SK-N-SH (cell line): Measurements from ENCODE around the gene MVD. TPM values are rescaled to one million over a fixed set of nuclear protein-coding genes. Genes with fewer than 3 reads are reported as not detected.

Experiments used
- CTCF ChIA-PET: fragments of 300-600, 350-600 bp; formaldehyde crosslinking; extraction: SDS; loops from one replicate; lab custom pipeline; 2021; lab: Yijun Ruan, JAX
- POLR2A ChIA-PET: fragments of 350-600 bp; sonication (Branson Sonifier 250); formaldehyde crosslinking; extraction: SDS; loops from one replicate; lab custom pipeline; 2020; ENCODE audit warnings: antibody characterized with exemption, inconsistent platforms; lab: Yijun Ruan, JAX
- DNase-seq: peaks from one replicate; pipeline ENCODE4 v3.0.0; 2012
- H2AFZ ChIP-seq: fragments of 200-600 bp; sonication (generic); 2 replicates; pipeline ENCODE4 v1.8.1; 2016; ENCODE audit warnings: antibody characterized with exemption, mild to moderate bottlenecking, low read depth
- H3F3A ChIP-seq: fragments of 200-600 bp; sonication (generic); replicated peaks from 2 replicates; pipeline ENCODE3; 2016; ENCODE audit warnings: antibody characterized with exemption, mild to moderate bottlenecking; ENCODE audit not compliant: insufficient read depth
- H3K27ac ChIP-seq, 2 experiments: fragments of 200-500 bp in 1 of 2; fragments of 200-600 bp in 1 of 2; sonication (Bioruptor generic) in 1 of 2; sonication (generic), shearing (Covaris generic) in 1 of 2; 2 replicates each; pipeline versions ENCODE4 v1.5.1 to v1.6.1; 2014 to 2016; ENCODE audit warnings: low read depth in 2 of 2, inconsistent platforms in 1 of 2, low read length in 1 of 2, mild to moderate bottlenecking in 1 of 2, mixed read lengths in 1 of 2
- H3K27me3 ChIP-seq: fragments of 200-600 bp; sonication (generic), shearing (Covaris generic); 2 replicates; pipeline ENCODE4 v1.6.1; 2016; ENCODE audit warnings: mixed run types; ENCODE audit not compliant: insufficient read depth
- H3K36me3 ChIP-seq, 2 experiments: fragments of 200-500 bp in 1 of 2; fragments of 200-600 bp in 1 of 2; sonication (Bioruptor generic) in 1 of 2; sonication (generic) in 1 of 2; replicated peaks in 1 of 2; 2 replicates each; pipeline versions ENCODE3 to v1.5.1; 2014 to 2016; ENCODE audit warnings: low read length in 1 of 2, mild to moderate bottlenecking in 1 of 2; ENCODE audit not compliant: insufficient read depth in 2 of 2, control insufficient read depth in 1 of 2
- H3K4me1 ChIP-seq, 2 experiments: fragments of 200-500 bp in 1 of 2; fragments of 200-600 bp in 1 of 2; sonication (Bioruptor generic) in 1 of 2; sonication (generic), shearing (Covaris generic) in 1 of 2; 2 replicates each; pipeline versions ENCODE4 v1.5.1 to v1.6.1; 2014 to 2016; ENCODE audit warnings: low read depth in 1 of 2, low read length in 1 of 2, mixed run types in 1 of 2; ENCODE audit not compliant: insufficient read depth in 2 of 2, control insufficient read depth in 1 of 2
- H3K4me2 ChIP-seq: fragments of 200-600 bp; sonication (generic), shearing (Covaris generic); 2 replicates; pipeline ENCODE4 v1.6.1; 2017; ENCODE audit warnings: mixed run types
- H3K4me3 ChIP-seq, 2 experiments: fragments of 200-500 bp in 1 of 2; fragments of 200-600 bp in 1 of 2; sonication (Bioruptor generic) in 1 of 2; sonication (generic), shearing (Covaris generic) in 1 of 2; 2 replicates each; pipeline versions ENCODE4 v1.5.1 to v1.8.1; 2014 to 2016; ENCODE audit warnings: low read depth in 2 of 2, inconsistent platforms in 1 of 2, low read length in 1 of 2, mild to moderate bottlenecking in 1 of 2, mixed read lengths in 1 of 2, moderate library complexity in 1 of 2
- H3K79me2 ChIP-seq: fragments of 200-600 bp; sonication (generic); 2 replicates; pipeline ENCODE4 v1.8.1; 2017; ENCODE audit warnings: mild to moderate bottlenecking; ENCODE audit not compliant: insufficient read depth
- H3K9ac ChIP-seq: fragments of 200-600 bp; sonication (generic); 2 replicates; pipeline ENCODE4 v1.6.1; 2017; ENCODE audit warnings: mixed run types
- H3K9me2 ChIP-seq: fragments of 200-600 bp; sonication (generic); 2 replicates; pipeline ENCODE4 v1.6.1; 2017; ENCODE audit warnings: mixed run types
- H3K9me3 ChIP-seq: fragments of 200-600 bp; sonication (generic); 2 replicates; pipeline ENCODE4 v1.6.1; 2017; ENCODE audit warnings: mixed run types, mild to moderate bottlenecking, moderate library complexity
- H4K20me1 ChIP-seq: fragments of 200-600 bp; sonication (generic); 2 replicates; pipeline ENCODE4 v1.6.1; 2017; ENCODE audit warnings: mild to moderate bottlenecking, mixed run types; ENCODE audit not compliant: insufficient read depth
- CTCF ChIP-seq: fragments of 200-600 bp; sonication (generic); IDR thresholded peaks from 2 replicates; pipeline ENCODE4 v1.6.1; 2017; ENCODE audit warnings: antibody characterized with exemption, mild to moderate bottlenecking, moderate library complexity
- FOSL2 ChIP-seq: IDR thresholded peaks from 2 replicates; pipeline ENCODE4 v1.4.0; 2012; ENCODE audit warnings: low read depth, mild to moderate bottlenecking, moderate library complexity, borderline replicate concordance
- FOXJ3 ChIP-seq: sonication (generic); formaldehyde crosslinking; IDR thresholded peaks from 2 replicates; pipeline ENCODE4 v1.5.1; 2020; ENCODE audit warnings: mild to moderate bottlenecking, missing genetic modification reagents
- FOXM1 ChIP-seq: IDR thresholded peaks from 2 replicates; pipeline ENCODE4 v1.4.0; 2012; ENCODE audit warnings: low read depth, mild to moderate bottlenecking
- IRF3 ChIP-seq: fragments of 150-350 bp; IDR thresholded peaks from 2 replicates; pipeline ENCODE4 v1.6.1; 2016; ENCODE audit warnings: mild to moderate bottlenecking, low read depth, low read length
- JUND ChIP-seq: IDR thresholded peaks from 2 replicates; pipeline ENCODE4 v1.4.0; 2012
- MEF2A ChIP-seq: IDR thresholded peaks from 2 replicates; pipeline ENCODE4 v1.4.0; 2012; ENCODE audit warnings: low read depth, borderline replicate concordance
- NFIC ChIP-seq: IDR thresholded peaks from 2 replicates; pipeline ENCODE4 v1.4.0; 2012; ENCODE audit warnings: borderline replicate concordance
- NRF1 ChIP-seq: IDR thresholded peaks from 2 replicates; pipeline ENCODE4 v1.6.1; 2012; ENCODE audit warnings: low read depth, mild to moderate bottlenecking, low read length
- POLR2AphosphoS5 ChIP-seq: IDR thresholded peaks from 2 replicates; pipeline ENCODE4 v1.6.1; 2012; ENCODE audit warnings: low read depth, low read length
- RAD21 ChIP-seq: IDR thresholded peaks from 2 replicates; pipeline ENCODE4 v1.6.1; 2012; ENCODE audit warnings: mild to moderate bottlenecking, low read length
- RFX5 ChIP-seq: IDR thresholded peaks from 2 replicates; pipeline ENCODE4 v1.6.1; 2012; ENCODE audit warnings: mild to moderate bottlenecking, improper control_type of control experiment, low read length
- SMC3 ChIP-seq: IDR thresholded peaks from 2 replicates; pipeline ENCODE4 v1.6.1; 2012; ENCODE audit warnings: low read depth, low read length, improper control_type of control experiment
- TAF1 ChIP-seq: IDR thresholded peaks from 2 replicates; pipeline ENCODE4 v1.6.1; 2012; ENCODE audit warnings: low read depth, mild to moderate bottlenecking, low read length, moderate library complexity, borderline replicate concordance
- USF2 ChIP-seq: fragments of 150-350 bp; IDR thresholded peaks from 2 replicates; pipeline ENCODE4 v1.6.1; 2017; ENCODE audit warnings: antibody characterized with exemption, low read length, low read depth, borderline replicate concordance
- WGBS: methylation state at CpG from one replicate; pipeline ENCODE4 v1.1.6; 2017; ENCODE audit warnings: low lambda C conversion rate; 5-methylcytosine and 5-hydroxymethylcytosine counted together
- polyA plus RNA-seq, 3 experiments: library from polyadenylated mRNA; depleted of rRNA; stranded (reverse); fragments of >200 nt; gene quantifications; 2 replicates each; pipeline ENCODE4 v1.2.3, GENCODE V29; 2012

MVD gene
- polyA plus RNA-seq, 1 of the 3 experiments (the other 2 are of a cell fraction) = 15.7 TPM

- Histone ChIP-seq H3K4me3 (no peak overlapping the region), H3K9me2 (no peaks in the 10 kb centered on the region), H3K4me1 (peaks cover 4 to 10% of the 10 kb centered on the region in 2 experiments; a peak in 2 of 4 replicates), H3K27ac (no peak overlapping the region), H4K20me1 (no peaks in the 10 kb centered on the region), H3K79me2 (no peaks in the 10 kb centered on the region), H3K9ac (no peak overlapping the region), H2AFZ (no peak overlapping the region), H3K36me3 (peaks cover 0 to 8% of the 10 kb centered on the region in 2 experiments), H3F3A (no peaks in the 10 kb centered on the region), H3K9me3 (no peaks in the 10 kb centered on the region), H3K4me2 (no peak overlapping the region), H3K27me3 (no peaks in the 10 kb centered on the region)
- no peak for DNase-seq
- no CpG with 5 or more reads among the region's 8 CpGs for WGBS
- no peak for TF ChIP-seq RAD21
- TF ChIP-seq NRF1 = no peak
- no peak for TF ChIP-seq RFX5
- TF ChIP-seq JUND = no peak
- no peak for TF ChIP-seq TAF1
- TF ChIP-seq MEF2A = no peak
- no peak for TF ChIP-seq FOSL2
- TF ChIP-seq NFIC = no peak
- no peak for TF ChIP-seq FOXJ3
- no peak for TF ChIP-seq USF2
- TF ChIP-seq SMC3 = no peak
- no peak for TF ChIP-seq FOXM1
- TF ChIP-seq POLR2AphosphoS5 = no peak
- TF ChIP-seq CTCF = no peak
- TF ChIP-seq IRF3 = no peak
- POLR2A ChIA-PET = no interaction called here
- CTCF ChIA-PET = interaction anchor here (0.8 to 1.2 kb wide), 2 partner anchors 28 to 85 kb away, joined by 3 read pairs; no protein-coding TSS in a partner anchor
Observed at GRCh38 chr16:88652762-88653063, 10.2 kb downstream of the MVD start.
